IPS DF 19.7 (cell line): ENCODE measurements around the gene ALDH1A1.

ENCODE experiments used
- DNase-seq: peaks from one replicate; pipeline ENCODE4 v3.0.0-alpha.2; 2013; ENCODE audit warnings: low read depth, low spot score

ALDH1A1 gene

DNA sequence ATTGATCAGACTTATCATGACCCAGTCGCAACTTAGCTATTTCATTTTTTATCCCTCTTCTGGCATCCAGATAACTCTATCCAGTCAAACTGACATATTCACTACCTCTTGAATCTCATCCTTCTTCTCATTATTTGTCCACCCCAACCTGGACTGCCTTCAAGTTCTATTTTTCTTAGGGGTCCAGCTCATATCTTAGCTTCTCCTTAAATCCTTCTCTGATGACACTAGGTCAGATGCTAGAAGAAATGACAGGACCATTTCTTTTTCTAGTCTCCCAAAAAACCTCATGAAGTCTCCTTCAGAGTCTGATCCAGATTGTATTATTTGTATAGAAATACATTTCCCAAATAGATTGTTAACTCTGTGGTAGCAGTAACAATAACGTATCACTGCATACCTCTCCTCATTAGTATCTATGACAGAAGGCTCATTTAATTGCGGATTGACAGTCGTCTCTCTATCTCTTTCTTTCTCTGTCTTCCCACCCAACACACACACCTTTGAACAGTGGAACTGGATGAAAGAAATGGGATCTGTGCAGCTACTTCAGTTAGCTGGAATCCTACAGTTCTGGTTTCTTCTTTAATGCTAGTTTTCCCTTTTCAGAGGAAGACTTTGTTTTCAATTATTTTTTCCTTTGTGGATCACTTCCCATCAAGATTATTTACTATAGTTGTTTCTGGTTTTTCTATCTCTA, 33.5 kb downstream of the ALDH1A1 start:
- DNase-seq: no peak

DNA sequence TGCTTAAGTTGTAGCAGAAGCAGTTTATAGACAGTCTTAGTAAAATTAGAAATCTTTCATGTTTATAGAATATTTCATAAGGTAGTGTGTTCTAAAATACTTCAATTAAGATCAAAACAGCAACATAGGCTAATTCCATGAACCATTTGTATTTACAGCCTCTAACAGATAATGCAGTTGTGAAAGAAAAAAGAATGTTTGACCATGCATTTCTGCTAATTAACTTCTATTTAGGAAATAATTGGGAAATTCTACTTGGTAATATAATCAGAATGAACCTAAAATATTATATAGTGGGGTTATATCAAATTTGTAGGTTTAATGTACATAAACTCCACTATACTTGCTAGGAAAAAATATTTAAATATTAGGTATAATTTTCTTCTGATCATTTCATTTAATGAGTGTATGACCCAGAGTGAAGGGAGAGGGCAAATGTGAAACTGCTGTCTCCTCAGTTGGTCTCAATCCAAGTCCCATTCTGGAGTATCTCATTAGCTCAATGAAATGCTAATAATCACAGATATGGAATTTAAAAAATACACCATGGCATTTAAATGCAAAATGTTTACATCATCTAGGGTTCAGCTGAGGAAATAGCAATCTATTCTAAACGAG, 34.9 kb downstream of the ALDH1A1 start:
- no peak for DNase-seq

DNA sequence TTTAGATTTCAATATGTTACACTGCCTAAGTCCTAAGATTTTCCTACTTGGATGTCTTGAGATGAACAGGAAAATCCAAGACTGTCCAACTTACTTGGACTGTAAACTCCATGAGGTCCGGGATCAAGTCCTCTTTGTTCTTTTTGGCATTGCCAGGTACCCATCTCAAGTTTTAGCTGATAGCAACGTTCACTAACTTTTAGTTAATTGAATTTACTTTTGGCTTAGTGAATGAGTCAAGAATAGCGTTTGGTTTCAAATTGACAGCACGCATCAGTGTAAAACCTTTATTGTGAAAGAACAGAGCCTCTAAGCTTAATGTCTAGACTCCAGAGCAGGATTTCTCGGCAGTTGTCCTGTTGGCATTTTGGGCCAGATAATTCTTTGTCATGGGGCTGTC, 37.2 kb downstream of the ALDH1A1 start:
- no peak for DNase-seq

DNA sequence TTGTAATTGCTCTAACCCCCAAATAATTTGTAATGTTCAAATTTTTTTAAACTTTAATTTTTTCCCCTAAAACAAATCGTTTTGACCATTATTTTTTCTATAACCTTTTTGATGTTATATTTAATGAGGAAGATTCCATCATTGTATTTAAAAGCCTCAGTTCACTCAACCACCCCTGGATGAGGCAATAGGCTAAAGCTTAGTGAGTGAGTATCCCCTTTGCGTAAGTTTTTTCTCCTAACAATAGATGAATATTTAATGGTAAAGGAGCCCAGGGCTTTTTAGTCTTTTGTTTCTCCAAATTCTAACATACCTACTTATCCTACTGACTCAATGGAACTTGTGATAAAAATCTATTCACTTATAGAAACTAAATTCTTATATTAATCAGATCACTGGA, 38.1 kb downstream of the ALDH1A1 start:
- DNase-seq: no peak

DNA sequence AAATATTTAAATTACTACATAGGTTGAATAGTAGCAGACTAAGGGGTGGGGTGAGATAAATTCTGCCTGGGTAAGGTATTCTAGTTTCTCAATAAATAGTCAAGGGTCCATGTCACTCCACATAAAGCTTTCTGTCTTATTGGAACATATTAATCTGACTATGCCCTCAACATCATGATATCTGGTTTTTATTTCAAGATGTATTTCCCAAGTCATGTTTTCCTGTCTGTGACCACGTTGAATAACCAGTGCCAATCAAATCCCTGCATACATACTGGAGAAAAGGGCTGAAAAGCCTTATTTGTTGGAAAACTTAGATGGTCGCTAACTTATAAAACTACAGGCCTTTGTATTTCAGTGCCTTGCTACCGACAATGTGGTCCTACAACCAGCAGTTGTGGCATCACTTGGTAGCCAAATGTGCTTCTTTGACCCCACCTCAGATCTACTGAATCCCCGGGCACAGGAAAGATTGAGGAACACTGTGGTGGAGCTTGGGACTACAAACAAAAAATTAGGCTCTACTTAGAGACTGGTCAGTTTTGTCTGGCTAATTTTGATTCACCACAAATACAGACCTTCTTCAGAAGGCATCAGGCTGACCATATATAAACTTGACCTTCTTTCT, 39.4 kb downstream of the ALDH1A1 start:
- DNase-seq: no peak

DNA sequence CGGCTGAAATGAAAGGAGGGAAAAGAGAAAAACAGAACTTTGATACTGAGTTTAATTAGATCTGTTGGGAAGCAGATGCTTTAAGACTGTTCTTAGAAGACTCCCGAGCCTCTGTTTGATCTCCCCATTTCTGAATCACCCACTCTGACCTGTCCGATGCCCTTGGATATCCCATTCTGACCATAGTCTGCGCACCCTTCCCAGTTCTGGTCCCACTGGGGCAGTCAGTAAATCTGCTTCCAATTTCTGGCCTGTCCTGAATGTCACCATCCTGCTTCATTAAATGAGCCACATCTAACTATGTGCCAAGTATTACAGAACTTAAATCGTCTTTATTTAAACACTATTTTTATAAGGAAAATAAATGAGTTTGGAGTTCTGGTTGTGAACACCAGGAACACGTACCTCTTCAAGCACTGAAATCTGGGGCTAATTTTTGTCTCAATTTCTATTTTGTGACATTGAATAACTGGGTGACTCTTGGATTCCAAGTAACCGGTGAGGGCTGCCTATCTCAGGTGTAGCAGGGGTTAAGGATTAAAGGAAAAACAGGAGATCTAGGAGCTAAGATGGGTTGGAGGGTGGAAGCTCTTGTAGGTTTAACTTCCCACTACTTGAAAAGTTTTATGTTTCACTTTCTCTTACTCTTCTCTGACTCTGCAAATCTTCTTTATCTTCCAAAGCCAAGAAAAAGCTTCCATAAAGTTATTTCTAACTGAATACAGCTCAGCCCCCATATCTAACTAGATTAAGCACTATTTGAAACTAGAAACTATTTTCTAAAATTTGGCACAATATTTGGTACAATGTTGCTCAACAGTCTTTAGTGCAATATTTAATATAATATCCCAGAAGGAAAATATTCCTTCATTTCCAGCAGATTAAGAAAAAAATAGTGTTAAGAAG, 40.1 kb downstream of the ALDH1A1 start:
- no peak for DNase-seq

DNA sequence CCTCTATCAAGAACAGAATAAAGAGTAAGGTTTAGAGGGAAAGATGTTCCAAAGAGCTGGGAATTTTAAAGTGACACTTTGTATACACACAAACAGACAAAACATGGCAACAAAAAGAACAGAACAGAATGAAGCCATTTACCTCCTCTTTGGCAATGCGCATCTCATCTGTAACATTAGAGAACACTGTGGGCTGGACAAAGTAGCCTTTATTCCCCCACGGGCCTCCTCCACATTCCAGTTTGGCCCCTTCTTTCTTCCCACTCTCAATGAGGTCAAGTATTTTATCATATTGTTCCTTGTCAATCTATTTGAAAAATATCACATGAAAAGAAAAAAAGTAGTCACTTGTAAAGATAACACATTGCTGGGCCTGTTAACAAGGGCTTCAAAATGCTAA, 41.0 kb downstream of the ALDH1A1 start:
- no peak for DNase-seq

DNA sequence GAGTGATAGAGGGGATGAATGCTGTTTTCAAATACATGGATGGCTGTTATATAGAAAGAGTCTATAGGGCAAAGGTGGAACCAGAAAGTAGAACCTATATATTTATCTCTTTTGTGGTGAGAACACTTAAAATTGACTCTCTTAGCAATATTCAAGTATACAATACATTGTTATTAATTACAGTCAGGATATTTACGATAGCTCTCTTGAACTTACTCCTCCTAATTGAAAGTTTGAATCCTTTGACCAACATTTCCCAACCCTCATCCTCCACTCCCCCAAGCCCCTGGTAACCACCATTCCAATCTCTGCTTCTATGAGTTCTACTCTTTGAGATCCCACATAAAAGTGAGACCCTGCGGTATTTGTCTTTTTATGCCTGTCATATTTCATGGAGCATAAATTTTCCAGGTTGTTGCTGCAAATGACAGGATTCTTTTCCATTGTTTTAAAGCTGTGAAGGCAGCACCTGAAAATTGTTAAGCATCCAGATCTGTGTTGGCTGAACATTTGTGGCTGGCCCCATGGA, 41.5 kb downstream of the ALDH1A1 start:
- no peak for DNase-seq

DNA sequence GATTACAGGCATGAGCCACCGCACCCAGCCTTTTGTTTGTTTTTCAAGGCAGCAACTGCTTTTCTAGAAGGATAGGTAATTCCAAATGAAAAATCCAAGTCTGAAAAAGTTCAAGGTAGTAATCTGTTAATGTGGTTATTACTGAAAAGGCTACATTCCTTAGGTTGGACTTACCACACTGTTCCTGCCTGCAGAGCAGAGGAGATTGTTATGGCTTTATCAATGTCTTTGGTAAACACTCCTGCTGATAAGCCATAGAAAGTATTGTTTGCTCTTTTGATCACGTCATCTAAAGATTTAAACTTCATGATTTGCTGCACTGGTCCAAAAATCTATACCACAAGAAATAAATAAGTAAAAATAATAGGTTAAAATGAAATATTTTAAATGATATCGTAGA, 43.4 kb downstream of the ALDH1A1 start:
- no peak for DNase-seq

DNA sequence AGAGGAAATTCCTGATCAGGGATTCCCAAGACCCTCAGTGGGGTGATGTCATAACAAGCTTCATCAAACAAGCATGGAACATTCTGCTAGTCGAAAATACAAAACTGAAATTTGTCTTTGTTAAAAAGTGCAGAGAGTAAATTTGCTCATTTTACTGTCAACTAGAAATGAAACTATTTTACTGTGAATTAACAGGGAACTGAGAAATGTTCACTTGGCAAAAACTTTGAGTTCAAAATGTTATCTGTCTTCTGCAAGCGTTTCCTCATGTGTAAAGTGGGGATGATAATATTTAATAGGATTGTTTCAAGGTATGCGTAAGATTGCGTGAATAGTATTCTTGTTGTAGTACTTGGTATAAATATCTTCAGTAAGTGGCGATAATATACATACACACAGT, 45.4 kb downstream of the ALDH1A1 start:
- no peak for DNase-seq

DNA sequence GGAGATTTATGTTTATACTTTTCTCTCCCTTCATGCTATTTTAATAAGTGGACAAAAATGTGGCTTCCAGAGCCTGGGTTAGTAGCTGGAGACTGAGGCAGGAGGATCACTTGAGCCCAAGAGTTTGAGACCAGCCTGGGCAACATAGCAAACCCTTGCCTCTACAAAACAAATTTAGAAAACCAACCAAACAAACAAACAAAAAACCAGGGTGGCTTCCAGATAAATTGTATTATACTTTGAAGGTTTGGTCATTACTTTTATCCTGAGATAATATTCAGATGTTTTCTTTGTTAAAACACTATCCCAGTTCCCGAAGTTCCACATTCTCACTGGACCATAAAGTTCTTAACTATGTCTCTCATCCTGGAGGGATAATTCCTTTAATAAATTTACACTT, 46.0 kb downstream of the ALDH1A1 start:
- DNase-seq: no peak

DNA sequence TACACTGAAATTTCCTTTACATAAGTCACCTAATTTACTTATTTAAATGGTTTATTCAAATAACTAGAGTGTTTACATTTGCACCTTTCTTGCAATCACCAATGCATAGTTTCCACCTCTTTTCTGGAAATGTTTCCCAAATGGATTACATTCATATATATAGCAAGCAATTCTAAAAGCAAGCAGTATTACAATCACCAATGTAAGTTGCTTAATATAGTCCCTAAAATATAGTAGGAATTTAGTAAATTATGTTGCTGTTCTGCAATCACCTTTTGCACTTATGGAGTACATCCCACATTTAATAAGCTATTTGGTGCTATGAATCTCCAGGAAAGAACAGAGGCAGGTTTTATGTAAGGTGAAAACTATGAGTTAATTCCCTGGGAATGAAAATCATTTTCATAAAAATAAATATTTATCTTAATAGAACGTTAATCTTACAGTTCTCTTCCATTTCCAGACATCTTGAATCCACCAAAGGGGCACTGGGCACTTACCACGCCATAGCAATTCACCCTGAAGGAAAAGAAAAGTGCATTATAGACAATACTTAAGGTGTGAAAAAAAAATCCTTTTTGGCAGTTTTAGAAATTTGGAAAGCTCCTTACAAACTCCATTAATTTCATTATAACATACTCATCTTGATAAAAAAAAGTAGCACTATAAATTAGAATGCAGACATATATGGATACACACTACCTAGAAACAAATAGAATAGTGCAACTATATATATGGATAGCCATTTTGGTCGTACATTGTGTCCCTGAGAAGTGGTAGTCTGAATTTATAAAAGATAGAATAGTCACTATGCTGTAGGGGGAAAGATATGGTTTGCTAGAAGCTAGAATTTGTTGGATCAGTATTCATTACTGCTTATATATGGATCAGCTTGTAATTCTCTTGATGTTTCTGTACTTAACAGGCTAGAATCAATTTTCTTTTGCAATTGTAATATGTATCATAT, 47.1 kb downstream of the ALDH1A1 start:
- no peak for DNase-seq

DNA sequence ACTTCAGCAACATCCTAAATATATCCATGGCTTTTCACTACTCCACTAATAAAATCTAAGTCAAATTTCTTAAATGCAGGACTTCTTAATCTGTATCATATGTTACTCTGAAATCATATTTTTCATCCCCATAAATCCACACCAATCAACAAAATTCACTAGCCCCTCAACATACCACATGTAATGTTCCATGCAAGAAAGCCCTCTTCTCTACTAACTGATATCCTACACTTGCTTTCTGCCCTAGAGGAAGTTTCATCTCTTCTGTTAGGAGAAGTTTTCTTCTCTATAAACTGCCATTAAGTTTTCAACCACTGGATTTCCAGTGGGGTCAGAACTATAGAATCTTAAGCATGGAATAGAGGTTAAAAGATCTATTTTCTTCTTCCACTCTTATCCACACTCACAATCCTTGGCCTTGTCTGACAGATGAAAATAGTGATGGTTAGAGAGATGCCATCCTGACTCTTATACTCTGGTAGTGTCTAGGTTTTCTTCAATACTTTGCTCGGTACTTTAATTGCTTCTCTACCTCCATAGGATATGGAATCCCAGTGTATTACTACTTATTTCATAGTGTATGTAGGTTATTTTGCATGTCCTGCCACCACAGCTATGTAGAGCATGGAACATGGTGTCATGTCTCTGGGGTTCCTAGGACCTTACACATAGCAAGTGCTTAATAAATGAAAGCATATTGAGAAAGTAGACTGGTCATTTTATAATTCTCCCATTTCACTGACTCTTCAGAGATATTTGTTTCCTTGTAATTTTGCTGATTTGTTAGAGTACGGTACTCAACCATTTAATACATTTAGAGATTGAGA, 48.4 kb downstream of the ALDH1A1 start:
- no peak for DNase-seq

DNA sequence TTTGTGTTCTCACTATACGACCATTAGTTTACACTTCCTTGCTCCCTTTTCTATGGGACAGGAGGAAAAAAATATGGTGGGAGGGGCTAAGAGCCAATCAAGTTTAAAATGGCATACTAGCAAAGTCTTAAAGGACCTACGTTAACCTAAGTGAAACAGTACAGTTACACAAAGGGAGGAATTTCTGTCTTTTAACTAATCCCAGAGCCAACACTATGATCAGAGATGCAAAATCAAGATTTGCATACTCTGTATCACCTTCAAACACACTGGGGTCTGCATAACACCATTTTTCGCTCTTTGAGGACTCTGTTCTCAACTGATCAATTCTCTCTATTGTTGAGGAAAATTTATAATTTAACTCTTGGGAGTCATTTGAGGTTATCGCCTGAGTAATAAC, 49.8 kb downstream of the ALDH1A1 start:
- DNase-seq: no peak

DNA sequence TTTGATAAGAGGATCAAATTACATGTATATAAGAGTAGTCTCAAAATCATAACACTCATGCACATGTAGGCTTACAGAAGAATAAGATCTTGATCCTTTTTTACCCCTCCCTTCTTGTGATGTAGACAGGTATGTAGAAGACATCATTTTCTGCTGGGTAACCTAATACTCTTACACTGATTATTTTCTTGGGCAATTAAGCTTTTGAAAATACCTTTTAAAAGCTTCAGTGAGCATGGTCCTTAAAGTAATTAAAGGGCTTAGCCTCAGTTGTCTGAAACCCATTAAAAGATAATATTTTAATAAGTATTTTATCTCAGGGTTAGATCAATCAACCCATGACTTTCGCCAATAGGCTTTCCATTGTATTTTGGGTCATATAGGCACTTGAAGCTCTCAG, 50.6 kb downstream of the ALDH1A1 start:
- DNase-seq: no peak

DNA sequence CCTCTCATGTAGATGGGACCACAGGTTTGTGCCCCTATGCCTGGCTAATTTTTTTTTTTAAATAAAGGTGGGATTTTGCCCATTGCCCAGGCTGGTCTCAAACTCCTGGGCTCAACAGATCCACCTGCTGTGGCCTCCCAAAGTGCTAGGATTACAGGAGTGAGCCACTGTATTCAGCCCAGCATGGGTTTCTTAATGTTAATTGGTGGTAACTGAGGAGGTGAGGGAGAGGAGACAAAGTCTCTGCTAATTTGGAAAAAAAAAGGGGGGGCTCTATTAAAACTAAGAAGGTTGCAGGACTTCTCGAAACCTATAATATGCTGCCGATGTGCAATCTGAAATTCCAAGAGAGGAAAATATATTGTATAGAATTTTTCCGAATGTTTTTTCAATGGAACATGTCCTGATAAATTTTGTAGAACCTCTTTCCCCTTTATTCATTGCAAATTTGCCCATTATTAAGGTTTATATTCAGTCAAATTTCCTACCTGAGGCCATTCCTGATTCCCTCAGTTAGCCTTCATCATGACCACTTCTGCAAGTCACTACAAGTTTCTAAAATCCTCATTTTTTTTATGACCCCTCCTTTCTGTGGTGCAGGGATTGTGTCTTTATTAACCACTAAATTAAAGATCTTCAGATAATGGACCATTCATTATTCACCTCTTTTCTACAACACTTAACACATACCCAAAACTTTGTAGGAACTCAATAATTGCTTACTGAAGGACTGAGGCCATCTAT, 52.9 kb downstream of the ALDH1A1 start:
- DNase-seq: no peak

DNA sequence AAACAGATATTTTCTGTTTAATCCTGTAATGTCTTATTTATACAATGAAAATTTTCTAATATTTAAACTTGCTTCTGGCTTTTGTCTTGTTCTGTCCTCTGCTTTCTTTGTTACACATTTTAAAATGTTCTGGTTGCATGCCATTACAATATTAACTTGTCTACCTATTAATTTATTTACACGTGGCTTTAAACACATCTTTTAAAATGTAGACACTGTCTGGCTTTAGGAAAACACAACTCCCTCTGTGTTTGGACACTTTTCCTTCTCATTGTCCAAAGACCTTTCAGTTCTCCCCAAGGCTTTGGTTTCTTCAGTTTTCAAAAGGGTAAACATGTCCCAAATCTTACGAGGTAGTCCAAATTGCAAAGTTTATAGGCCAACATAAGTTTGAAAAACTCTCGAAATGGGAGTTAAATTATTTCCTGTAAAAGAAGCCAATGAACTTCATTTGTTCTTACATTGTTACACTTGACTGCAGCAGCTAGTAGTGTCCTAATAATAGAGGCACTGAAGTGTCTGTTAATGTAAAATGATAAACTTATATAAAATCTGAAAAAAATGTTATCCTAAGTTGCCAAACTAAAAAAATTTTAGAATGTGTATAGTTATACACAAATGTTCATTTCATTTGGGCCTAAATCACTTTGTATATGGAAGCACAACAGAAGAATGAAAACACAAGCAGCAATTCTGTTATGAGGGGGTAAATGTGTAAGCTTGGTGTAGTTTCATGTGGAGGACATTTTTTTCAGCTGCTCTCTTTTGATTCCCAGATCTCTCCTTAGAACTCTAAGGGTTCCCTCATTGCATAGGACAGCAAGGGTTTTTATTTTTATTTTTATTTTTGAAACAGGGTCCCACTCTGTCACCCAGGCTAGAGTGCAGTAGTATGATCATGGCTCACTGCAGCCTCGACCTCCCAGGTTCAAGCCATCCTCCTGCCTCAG, 53.8 kb downstream of the ALDH1A1 start:
- DNase-seq: no peak

DNA sequence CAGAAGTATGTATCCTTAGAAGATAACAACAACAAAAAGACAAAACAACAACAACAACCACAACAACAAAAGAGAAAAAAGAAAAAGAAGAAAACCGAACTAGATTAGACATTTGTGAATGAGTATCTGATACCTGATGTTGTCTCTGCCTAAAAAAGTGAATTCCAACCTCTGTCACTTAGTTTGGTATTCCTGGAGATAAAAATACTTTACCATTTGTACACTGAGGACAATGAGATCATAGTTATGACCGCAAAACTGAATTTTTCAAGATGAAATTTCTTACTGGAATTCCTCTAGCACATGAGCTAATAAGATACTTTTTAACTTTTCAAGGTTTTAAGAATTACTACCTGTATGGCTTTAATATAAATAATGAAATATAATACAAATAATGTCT, 54.5 kb downstream of the ALDH1A1 start:
- no peak for DNase-seq
